HEK293T (cell line): ENCODE data around the gene CFAP100.

Experiments
- CTCF ChIA-PET: fragments of 350-600 bp; formaldehyde crosslinking; extraction: SDS; loops from one replicate; lab custom pipeline; 2021; ENCODE audit warnings: antibody characterized with exemption, inconsistent platforms; lab: Yijun Ruan, JAX
- POLR2A ChIA-PET: fragments of 350-600 bp; formaldehyde crosslinking; extraction: SDS; loops from one replicate; lab custom pipeline; 2020; ENCODE audit warnings: antibody characterized with exemption, inconsistent platforms; lab: Yijun Ruan, JAX
- DNase-seq: peaks from one replicate; pipeline ENCODE4 v3.0.0; 2012; ENCODE audit warnings: mixed read lengths; ENCODE audit errors: extremely low spot score
- ARNT ChIP-seq: fragments of 450-650 bp; IDR thresholded peaks from 2 replicates; pipeline ENCODE4 v1.6.1; 2017; ENCODE audit warnings: mild to moderate bottlenecking
- BHLHE40 ChIP-seq: fragments of 450-650 bp; IDR thresholded peaks from 2 replicates; pipeline ENCODE4 v1.6.1; 2016; ENCODE audit warnings: mild to moderate bottlenecking, moderate library complexity, borderline replicate concordance
- CTBP1 ChIP-seq: fragments of 450-650 bp; IDR thresholded peaks from 2 replicates; pipeline ENCODE4 v1.6.1; 2016; ENCODE audit warnings: borderline replicate concordance
- ELF4 ChIP-seq: fragments of 450-650 bp; IDR thresholded peaks from 2 replicates; pipeline ENCODE4 v1.6.1; 2017; ENCODE audit warnings: antibody characterized with exemption
- FOXA1 ChIP-seq: fragments of 450-650 bp; IDR thresholded peaks from 2 replicates; pipeline ENCODE4 v1.6.1; 2016; ENCODE audit warnings: mild to moderate bottlenecking
- FOXK2 ChIP-seq: fragments of 450-650 bp; IDR thresholded peaks from 2 replicates; pipeline ENCODE4 v1.6.1; 2016; ENCODE audit warnings: mild to moderate bottlenecking
- FOXM1 ChIP-seq: fragments of 450-650 bp; IDR thresholded peaks from 2 replicates; pipeline ENCODE4 v1.6.1; 2017; ENCODE audit warnings: mild to moderate bottlenecking, borderline replicate concordance
- HDGF ChIP-seq: fragments of 450-650 bp; IDR thresholded peaks from 2 replicates; pipeline ENCODE4 v1.6.1; 2017; ENCODE audit warnings: antibody characterized with exemption, borderline replicate concordance
- L3MBTL2 ChIP-seq: fragments of 450-650 bp; conservative IDR thresholded peaks from 2 replicates; pipeline ENCODE4 v1.6.1; 2016; ENCODE audit warnings: mild to moderate bottlenecking
- LEF1 ChIP-seq: fragments of 450-650 bp; IDR thresholded peaks from 2 replicates; pipeline ENCODE4 v1.6.1; 2017; ENCODE audit warnings: mild to moderate bottlenecking, borderline replicate concordance
- NFRKB ChIP-seq: fragments of 450-650 bp; IDR thresholded peaks from 2 replicates; pipeline ENCODE4 v1.6.1; 2016; ENCODE audit warnings: mild to moderate bottlenecking, moderate library complexity
- PKNOX1 ChIP-seq: fragments of 450-650 bp; IDR thresholded peaks from 2 replicates; pipeline ENCODE4 v1.6.1; 2016
- SP1 ChIP-seq: fragments of 450-650 bp; IDR thresholded peaks from 2 replicates; pipeline ENCODE4 v1.6.1; 2017
- SUZ12 ChIP-seq: fragments of 450-650 bp; IDR thresholded peaks from 2 replicates; pipeline ENCODE4 v1.6.1; 2016; ENCODE audit warnings: mild to moderate bottlenecking
- TARDBP ChIP-seq: fragments of 450-650 bp; IDR thresholded peaks from 2 replicates; pipeline ENCODE4 v1.6.1; 2016
- ZNF384 ChIP-seq: fragments of 450-650 bp; IDR thresholded peaks from 2 replicates; pipeline ENCODE4 v1.6.1; 2016

CFAP100 gene

GRCh38 chr3:126466886-126467610 is 72.3 kb downstream of the CFAP100 start:
- TF ChIP-seq PKNOX1 = no peak
- TF ChIP-seq LEF1 = no peak
- TF ChIP-seq ARNT = no peak
- no peak for TF ChIP-seq SP1
- TF ChIP-seq FOXA1 = no peak
- TF ChIP-seq FOXK2 = no peak
- TF ChIP-seq ELF4 = no peak
- no peak for TF ChIP-seq L3MBTL2
- TF ChIP-seq CTBP1 = no peak
- no peak for TF ChIP-seq NFRKB
- TF ChIP-seq TARDBP = no peak
- TF ChIP-seq HDGF = no peak
- no peak for TF ChIP-seq FOXM1
- no peak for TF ChIP-seq ZNF384
- no peak for TF ChIP-seq BHLHE40
- POLR2A ChIA-PET = interaction anchor here (0.7 kb wide), 1 partner anchor 9 kb away, joined by 3 read pairs; the partner anchor contains the start of gene ZXDC
- CTCF ChIA-PET = no interaction called here
- no peak for DNase-seq

GRCh38 chr3:126467611-126467955 is 72.9 kb downstream of the CFAP100 start:
- TF ChIP-seq NFRKB = no peak
- no peak for TF ChIP-seq BHLHE40
- TF ChIP-seq ELF4 = no peak
- TF ChIP-seq SUZ12 = no peak
- TF ChIP-seq L3MBTL2 = no peak
- no peak for TF ChIP-seq CTBP1
- TF ChIP-seq LEF1 = no peak
- TF ChIP-seq FOXA1 = no peak
- TF ChIP-seq TARDBP = no peak
- TF ChIP-seq PKNOX1 = no peak
- no peak for TF ChIP-seq SP1
- ChIA-PET CTCF (no interaction called here), POLR2A (no interaction called here)
- no peak for DNase-seq

- TF ChIP-seq SP1 (no peak), ELF4 (no peak), ARNT (no peak), FOXA1 (no peak), SUZ12 (no peak), LEF1 (no peak), FOXM1 (no peak), BHLHE40 (no peak), L3MBTL2 (no peak), HDGF (no peak), NFRKB (no peak), TARDBP (no peak)
- CTCF ChIA-PET = no interaction called here
- DNase-seq = no peak
- POLR2A ChIA-PET = no interaction called here
These were observed 73.6 kb downstream of the CFAP100 start for GRCh38 chr3:126468028-126468891.

- ChIA-PET CTCF (no interaction called here), POLR2A (no interaction called here)
- no peak for TF ChIP-seq LEF1
- no peak for TF ChIP-seq ELF4
- TF ChIP-seq NFRKB = no peak
- TF ChIP-seq BHLHE40 = no peak
- no peak for TF ChIP-seq FOXK2
- TF ChIP-seq PKNOX1 = no peak
- TF ChIP-seq FOXM1 = no peak
- no peak for TF ChIP-seq CTBP1
- DNase-seq = no peak
These were observed 74.8 kb downstream of the CFAP100 start for GRCh38 chr3:126469479-126469878.

GRCh38 chr3:126472277-126473006 is 77.7 kb downstream of the CFAP100 start:
- peak; percentile 41 for DNase-seq
- ChIA-PET CTCF (no interaction called here), POLR2A (interaction anchor here (1.6 kb wide), 1 partner anchor 10 kb away, joined by 5 read pairs; no protein-coding TSS in a partner anchor)
- TF ChIP-seq L3MBTL2 (peak; percentile 54; the same call in 1 of the 2 replicates), CTBP1 (no peak)
